ENCODE results near the gene MRGPRE. TPM values are rescaled to one million over a fixed set of nuclear protein-coding genes. Genes with fewer than 3 reads are reported as not detected.

Gene MRGPRE
- total RNA-seq, 1 donor from 2014 or later = not detected

GRCh38 chr11:3201112-3201581 is 31.1 kb downstream of the MRGPRE start:
- no peak for TF ChIP-seq CTCF (IDR thresholded peaks at IDR 0.05; ENCODE audit: unreplicated experiment)
- no peaks in the 10 kb centered on the region for H3K36me3 Mint-ChIP-seq (ENCODE audit: insufficient read depth)
- no peak overlapping the region for H3K4me3 Mint-ChIP-seq (ENCODE audit: low read depth)
- H3K27ac Mint-ChIP-seq = no peak overlapping the region
- peaks cover 55% of the 10 kb centered on the region for H3K27me3 Mint-ChIP-seq
- DNase-seq (ENCODE audit: low spot score, unreplicated experiment) = no peak
- H3K4me1 Mint-ChIP-seq (ENCODE audit: low read depth) = no peaks in the 10 kb centered on the region
- no peaks in the 10 kb centered on the region for H3K9me3 Mint-ChIP-seq (ENCODE audit: low read depth)

GRCh38 chr11:3200388-3201111 is 31.7 kb downstream of the MRGPRE start:
- DNase-seq (ENCODE audit: low spot score, unreplicated experiment) = no peak
- Mint-ChIP-seq H3K27ac (no peak overlapping the region), H3K27me3 (peaks cover 57% of the 10 kb centered on the region), H3K4me3 (ENCODE audit: low read depth) (no peak overlapping the region), H3K36me3 (ENCODE audit: insufficient read depth) (no peaks in the 10 kb centered on the region), H3K9me3 (ENCODE audit: low read depth) (no peaks in the 10 kb centered on the region), H3K4me1 (ENCODE audit: low read depth) (no peaks in the 10 kb centered on the region)
- TF ChIP-seq CTCF (IDR thresholded peaks at IDR 0.05; ENCODE audit: unreplicated experiment) = no peak

GRCh38 chr11:3199537-3200295 is 32.5 kb downstream of the MRGPRE start:
- no peak overlapping the region for H3K4me3 Mint-ChIP-seq (ENCODE audit: low read depth)
- no peak for DNase-seq (ENCODE audit: low spot score, unreplicated experiment)
- H3K4me1 Mint-ChIP-seq (ENCODE audit: low read depth) = no peaks in the 10 kb centered on the region
- H3K27ac Mint-ChIP-seq = no peak overlapping the region
- no peaks in the 10 kb centered on the region for H3K36me3 Mint-ChIP-seq (ENCODE audit: insufficient read depth)
- no peaks in the 10 kb centered on the region for H3K9me3 Mint-ChIP-seq (ENCODE audit: low read depth)
- H3K27me3 Mint-ChIP-seq = peaks cover 55% of the 10 kb centered on the region
- no peak for TF ChIP-seq CTCF (IDR thresholded peaks at IDR 0.05; ENCODE audit: unreplicated experiment)

- no peak overlapping the region for H3K4me3 Mint-ChIP-seq (ENCODE audit: low read depth)
- no peaks in the 10 kb centered on the region for H3K4me1 Mint-ChIP-seq (ENCODE audit: low read depth)
- H3K27me3 Mint-ChIP-seq = peaks cover 57% of the 10 kb centered on the region
- H3K27ac Mint-ChIP-seq = no peak overlapping the region
- no peak for DNase-seq (ENCODE audit: low spot score, unreplicated experiment)
- TF ChIP-seq CTCF (IDR thresholded peaks at IDR 0.05; ENCODE audit: unreplicated experiment) = no peak
- no peaks in the 10 kb centered on the region for H3K9me3 Mint-ChIP-seq (ENCODE audit: low read depth)
- H3K36me3 Mint-ChIP-seq (ENCODE audit: insufficient read depth) = no peaks in the 10 kb centered on the region
These were observed 33.4 kb downstream of the MRGPRE start for GRCh38 chr11:3198815-3199214.

GRCh38 chr11:3197878-3198528 is 34.2 kb downstream of the MRGPRE start:
- no peak overlapping the region for H3K27ac Mint-ChIP-seq
- peaks cover 57% of the 10 kb centered on the region for H3K27me3 Mint-ChIP-seq
- no peaks in the 10 kb centered on the region for H3K4me1 Mint-ChIP-seq (ENCODE audit: low read depth)

More at GRCh38 chr11:3197878-3198528, 34.2 kb downstream of the MRGPRE start:
- Mint-ChIP-seq H3K36me3 (ENCODE audit: insufficient read depth) (no peaks in the 10 kb centered on the region), H3K9me3 (ENCODE audit: low read depth) (no peaks in the 10 kb centered on the region), H3K4me3 (ENCODE audit: low read depth) (no peak overlapping the region)
- no peak for DNase-seq (ENCODE audit: low spot score, unreplicated experiment)
- TF ChIP-seq CTCF (IDR thresholded peaks at IDR 0.05; ENCODE audit: unreplicated experiment) = no peak

Measured in progenitor cell of endocrine pancreas (in vitro differentiated cells).